H1 (cell line): ENCODE measurements around the gene PPP3CB. TPM values are rescaled to one million over a fixed set of nuclear protein-coding genes. Genes with fewer than 3 reads are reported as not detected.

Experiments used
- ASH2L ChIP-seq: fragments of 200-600, 300-600 bp; sonication (generic); IDR thresholded peaks from one replicate; pipeline ENCODE4 v1.7.1; 2017; ENCODE audit warnings: low read length
- KDM4A ChIP-seq: IDR thresholded peaks from one replicate; pipeline ENCODE4 v1.7.1; 2012; ENCODE audit warnings: low read depth, mild to moderate bottlenecking, moderate library complexity, low read length, inconsistent platforms; ENCODE audit not compliant: severe bottlenecking
- RXRA ChIP-seq: IDR thresholded peaks from 2 replicates; pipeline ENCODE4 v1.6.1; 2011; ENCODE audit warnings: low read depth, mild to moderate bottlenecking, low read length, moderate library complexity; ENCODE audit not compliant: insufficient read depth
- SIRT6 ChIP-seq: IDR thresholded peaks from one replicate; pipeline ENCODE4 v1.7.1; 2012; ENCODE audit warnings: low read length, inconsistent platforms
- TBP ChIP-seq: IDR thresholded peaks from 2 replicates; pipeline ENCODE4 v1.6.1; 2011; ENCODE audit warnings: low read depth, low read length, improper control_type of control experiment
- YY1 ChIP-seq: IDR thresholded peaks from 2 replicates; pipeline ENCODE4 v1.6.1; 2011; ENCODE audit warnings: low read depth, mild to moderate bottlenecking, low read length
- polyA plus RNA-seq, 7 experiments: library from polyadenylated mRNA; depleted of rRNA in 3 of 7; stranded (reverse) in 5 of 7; unstranded in 2 of 7; fragments of >200 nt in 5 of 7; fragments of 200-250 nt in 2 of 7; gene quantifications; 1 replicate in 5 of 7; 2 replicates in 1 of 7; 4 replicates in 1 of 7; pipeline versions ENCODE4 v1.2.1 to v1.2.3, GENCODE V29; 2011 to 2013; ENCODE audit warnings: missing spikeins in 2 of 7, mixed read lengths in 2 of 7
- total RNA-seq: library from RNA; stranded (reverse); fragmentation: NEBNext Ultra II Directional; extraction: Animal tissue kit (Norgen Biotek cat#: 25700); gene quantifications from 2 replicates; pipeline ENCODE4 v1.2.1, GENCODE V29; 2021
- TF ChIP-seq, protein P1 (sequence below), 3 experiments: IDR thresholded peaks; 1 replicate in 2 of 3; 2 replicates in 1 of 3; pipeline versions ENCODE4 v1.5.1 to v1.6.1; 2011; ENCODE audit warnings: low read length in 3 of 3, mild to moderate bottlenecking in 3 of 3, inconsistent platforms in 2 of 3, low read depth in 1 of 3, moderate library complexity in 1 of 3; ENCODE audit not compliant: insufficient read depth in 1 of 3; ENCODE audit errors: control extremely low read depth in 1 of 3
- TF ChIP-seq, protein P2 (sequence below): IDR thresholded peaks from 2 replicates; pipeline ENCODE4 v1.6.1; 2012; ENCODE audit warnings: inconsistent platforms

PPP3CB gene
- total and polyA plus RNA-seq, 2 of the 8 experiments (the other 6 are each of a cell fraction or from before 2014, with no cell fraction given): 10.5 to 36.3 TPM

- TF ChIP-seq KDM4A: no peak
- no peak for TF ChIP-seq RXRA
- TF ChIP-seq SIRT6: no peak
- TF ChIP-seq YY1: peak; percentile 64
- TF ChIP-seq TBP: no peak
- TF ChIP-seq, protein P1, sequence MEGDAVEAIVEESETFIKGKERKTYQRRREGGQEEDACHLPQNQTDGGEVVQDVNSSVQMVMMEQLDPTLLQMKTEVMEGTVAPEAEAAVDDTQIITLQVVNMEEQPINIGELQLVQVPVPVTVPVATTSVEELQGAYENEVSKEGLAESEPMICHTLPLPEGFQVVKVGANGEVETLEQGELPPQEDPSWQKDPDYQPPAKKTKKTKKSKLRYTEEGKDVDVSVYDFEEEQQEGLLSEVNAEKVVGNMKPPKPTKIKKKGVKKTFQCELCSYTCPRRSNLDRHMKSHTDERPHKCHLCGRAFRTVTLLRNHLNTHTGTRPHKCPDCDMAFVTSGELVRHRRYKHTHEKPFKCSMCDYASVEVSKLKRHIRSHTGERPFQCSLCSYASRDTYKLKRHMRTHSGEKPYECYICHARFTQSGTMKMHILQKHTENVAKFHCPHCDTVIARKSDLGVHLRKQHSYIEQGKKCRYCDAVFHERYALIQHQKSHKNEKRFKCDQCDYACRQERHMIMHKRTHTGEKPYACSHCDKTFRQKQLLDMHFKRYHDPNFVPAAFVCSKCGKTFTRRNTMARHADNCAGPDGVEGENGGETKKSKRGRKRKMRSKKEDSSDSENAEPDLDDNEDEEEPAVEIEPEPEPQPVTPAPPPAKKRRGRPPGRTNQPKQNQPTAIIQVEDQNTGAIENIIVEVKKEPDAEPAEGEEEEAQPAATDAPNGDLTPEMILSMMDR (IDR thresholded peaks at IDR 0.05; ENCODE audit: control extremely low read depth in 1 of 3, insufficient read depth in 1 of 3, low read depth in 1 of 3, low read length in 3 of 3): peak in 2 of 3 experiments; percentile 74 to 79; a peak in 3 of 4 replicates
- TF ChIP-seq, protein P2, sequence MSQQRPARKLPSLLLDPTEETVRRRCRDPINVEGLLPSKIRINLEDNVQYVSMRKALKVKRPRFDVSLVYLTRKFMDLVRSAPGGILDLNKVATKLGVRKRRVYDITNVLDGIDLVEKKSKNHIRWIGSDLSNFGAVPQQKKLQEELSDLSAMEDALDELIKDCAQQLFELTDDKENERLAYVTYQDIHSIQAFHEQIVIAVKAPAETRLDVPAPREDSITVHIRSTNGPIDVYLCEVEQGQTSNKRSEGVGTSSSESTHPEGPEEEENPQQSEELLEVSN: no peak
- no peak for TF ChIP-seq ASH2L
These were observed 33.4 kb upstream of the PPP3CB start (continued) for GRCh38 chr10:73529089-73529832.
